Brain microvascular endothelial cell (primary cell): ENCODE data around the gene C21orf58.

Experiments
- DNase-seq: peaks from one replicate; pipeline ENCODE4 v3.0.0-alpha.2; 2020
- H3K27ac ChIP-seq: fragments of 250-450 bp; sonication (Bioruptor Pico); 2 replicates; pipeline ENCODE4 v1.5.1; 2020; ENCODE audit warnings: mild to moderate bottlenecking, moderate library complexity
- H3K27me3 ChIP-seq: fragments of 250-450 bp; sonication (Bioruptor Pico); replicated peaks from 2 replicates; pipeline ENCODE4 v1.5.1; 2020; ENCODE audit warnings: mild to moderate bottlenecking
- H3K36me3 ChIP-seq: fragments of 250-450 bp; sonication (Bioruptor Pico); replicated peaks from 2 replicates; pipeline ENCODE4 v1.5.1; 2020; ENCODE audit warnings: mild to moderate bottlenecking
- H3K4me3 ChIP-seq: 2 replicates; pipeline ENCODE4 v1.5.1; 2011; ENCODE audit warnings: low read depth, mild to moderate bottlenecking, control low read depth, low read length, moderate library complexity
- CTCF ChIP-seq: IDR thresholded peaks from 2 replicates; pipeline ENCODE4 v1.5.1; 2011; ENCODE audit warnings: low read depth, mild to moderate bottlenecking, moderate library complexity, low read length, control low read depth, inconsistent platforms; ENCODE audit errors: missing control alignments
- in situ Hi-C: cut with HindIII; loops from 2 replicates; pipeline ENCODE4 v1.10.0; 2017; ENCODE audit warnings: low sequenced_read_pairs, low pct_ligation_motif_present

C21orf58 gene

DNA sequence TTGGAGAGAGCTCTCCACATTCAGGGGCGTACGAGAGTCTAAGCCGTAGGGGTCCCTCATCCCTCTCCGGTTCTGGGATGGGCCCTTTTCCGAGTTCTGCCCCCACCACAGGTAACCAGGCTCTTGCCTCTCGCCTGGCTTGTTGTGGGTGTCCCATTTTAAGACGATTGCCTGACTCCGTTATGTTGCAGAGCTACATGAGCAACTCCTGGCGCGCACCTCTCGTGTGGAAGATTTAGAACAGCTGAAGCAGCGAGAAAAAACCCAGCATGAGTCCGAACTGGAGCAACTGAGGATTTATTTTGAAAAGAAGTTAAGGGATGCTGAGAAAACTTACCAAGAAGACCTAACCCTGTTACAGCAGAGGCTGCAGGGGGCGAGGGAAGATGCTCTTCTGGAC is 29.2 kb upstream of the C21orf58 start:
- TF ChIP-seq CTCF, result no peak
- peaks cover 67% of the 10 kb centered on the region for H3K36me3 ChIP-seq
- no peak overlapping the region for H3K27ac ChIP-seq
- in situ Hi-C loops, result no loop called here
- H3K27me3 ChIP-seq, result no peaks in the 10 kb centered on the region
- H3K4me3 ChIP-seq, result no peak overlapping the region
- no peak for DNase-seq

- TF ChIP-seq CTCF, result no peak
- no peaks in the 10 kb centered on the region for H3K27me3 ChIP-seq
- no peak for DNase-seq
- in situ Hi-C loops, result no loop called here
- no peak overlapping the region for H3K27ac ChIP-seq
- no peak overlapping the region for H3K4me3 ChIP-seq
- peaks cover 70% of the 10 kb centered on the region for H3K36me3 ChIP-seq
Measured at GRCh38 chr21:46352164-46352515, 28.5 kb upstream of the C21orf58 start.

GRCh38 chr21:46351476-46352163 is 27.9 kb upstream of the C21orf58 start:
- peaks cover 69% of the 10 kb centered on the region for H3K36me3 ChIP-seq
- DNase-seq, result no peak
- in situ Hi-C loops, result no loop called here
- TF ChIP-seq CTCF, result no peak
- H3K4me3 ChIP-seq, result no peak overlapping the region
- no peaks in the 10 kb centered on the region for H3K27me3 ChIP-seq
- H3K27ac ChIP-seq, result no peak overlapping the region

GRCh38 chr21:46350981-46351380 is 27.3 kb upstream of the C21orf58 start:
- DNase-seq, result no peak
- TF ChIP-seq CTCF, result no peak
- in situ Hi-C loops, result no loop called here
- peaks cover 65% of the 10 kb centered on the region for H3K36me3 ChIP-seq
- H3K4me3 ChIP-seq, result no peak overlapping the region
- no peak overlapping the region for H3K27ac ChIP-seq
- no peaks in the 10 kb centered on the region for H3K27me3 ChIP-seq

GRCh38 chr21:46350571-46350970 is 26.9 kb upstream of the C21orf58 start:
- H3K27ac ChIP-seq, result no peak overlapping the region
- no peak for TF ChIP-seq CTCF
- no peaks in the 10 kb centered on the region for H3K27me3 ChIP-seq
- DNase-seq, result no peak
- no peak overlapping the region for H3K4me3 ChIP-seq
- peaks cover 63% of the 10 kb centered on the region for H3K36me3 ChIP-seq
- in situ Hi-C loops, result no loop called here

GRCh38 chr21:46349134-46349760 is 25.6 kb upstream of the C21orf58 start:
- no peak for DNase-seq
- in situ Hi-C loops, result no loop called here
- no peak overlapping the region for H3K27ac ChIP-seq
- no peak for TF ChIP-seq CTCF
- H3K27me3 ChIP-seq, result no peaks in the 10 kb centered on the region
- H3K36me3 ChIP-seq, result peaks cover 50% of the 10 kb centered on the region
- no peak overlapping the region for H3K4me3 ChIP-seq
